Neural progenitor cell (in vitro differentiated cells): ENCODE measurements around the gene RAPGEF4. TPM values are rescaled to one million over a fixed set of nuclear protein-coding genes. Genes with fewer than 3 reads are reported as not detected.

Source experiments
- DNase-seq: peaks from one replicate; pipeline ENCODE4 v3.0.0-alpha.2; 2016; ENCODE audit warnings: low spot score
- H2AFZ ChIP-seq: fragments of 200-600 bp; sonication (generic); replicated peaks from 2 replicates; pipeline ENCODE4 v1.6.1; 2016; ENCODE audit warnings: antibody characterized with exemption
- H3F3A ChIP-seq: fragments of 200-600 bp; sonication (generic); 2 replicates; pipeline ENCODE4 v1.6.1; 2016; ENCODE audit warnings: antibody characterized with exemption, low read depth
- H3K27ac ChIP-seq: fragments of 200-600 bp; sonication (generic); 2 replicates; pipeline ENCODE4 v1.5.1; 2016; ENCODE audit warnings: mild to moderate bottlenecking
- H3K27me3 ChIP-seq: fragments of 200-600 bp; sonication (generic); 2 replicates; pipeline ENCODE4 v1.6.1; 2016; ENCODE audit warnings: mild to moderate bottlenecking, moderate library complexity
- H3K36me3 ChIP-seq: fragments of 200-600 bp; sonication (generic); 2 replicates; pipeline ENCODE4 v1.5.1; 2016
- H3K4me1 ChIP-seq: fragments of 200-600 bp; sonication (generic); 2 replicates; pipeline ENCODE4 v1.6.1; 2016; ENCODE audit warnings: mixed run types
- H3K4me2 ChIP-seq: fragments of 200-600 bp; sonication (generic); 2 replicates; pipeline ENCODE4 v1.6.1; 2016
- H3K4me3 ChIP-seq: fragments of 200-600 bp; sonication (generic); 2 replicates; pipeline ENCODE4 v1.5.1; 2016
- H3K79me2 ChIP-seq: fragments of 200-600 bp; sonication (generic); 2 replicates; pipeline ENCODE4 v1.6.1; 2016; ENCODE audit warnings: low read depth
- H3K9ac ChIP-seq: fragments of 200-600 bp; sonication (generic); 2 replicates; pipeline ENCODE4 v1.6.1; 2016
- H3K9me3 ChIP-seq: fragments of 200-600 bp; sonication (generic); 2 replicates; pipeline ENCODE4 v1.5.1; 2016; ENCODE audit warnings: low read depth
- H4K20me1 ChIP-seq: fragments of 200-600 bp; sonication (generic); 2 replicates; pipeline ENCODE4 v1.6.1; 2016; ENCODE audit warnings: low read depth
- H3K27ac Mint-ChIP-seq: 3 replicates; pipeline ENCODE4 v1.8.0; 2021; ENCODE audit warnings: mixed read lengths
- H3K27me3 Mint-ChIP-seq: 2 replicates; pipeline ENCODE4 v1.8.0; 2022; ENCODE audit warnings: low read depth, mild to moderate bottlenecking, inconsistent platforms, moderate library complexity, mixed read lengths; ENCODE audit not compliant: insufficient read depth
- H3K36me3 Mint-ChIP-seq: 3 replicates; pipeline ENCODE4 v1.8.0; 2021; ENCODE audit warnings: mixed read lengths
- H3K4me1 Mint-ChIP-seq: 3 replicates; pipeline ENCODE4 v1.8.0; 2021; ENCODE audit warnings: mixed read lengths
- H3K4me3 Mint-ChIP-seq: 3 replicates; pipeline ENCODE4 v1.8.0; 2021; ENCODE audit warnings: mild to moderate bottlenecking, moderate library complexity, mixed read lengths
- H3K9me3 Mint-ChIP-seq: 3 replicates; pipeline ENCODE4 v1.8.0; 2020; ENCODE audit warnings: mixed read lengths
- CTCF ChIP-seq: fragments of 200-600 bp; sonication (generic); IDR thresholded peaks from 2 replicates; pipeline ENCODE4 v1.5.1; 2017; ENCODE audit warnings: antibody characterized with exemption, mild to moderate bottlenecking
- EZH2 ChIP-seq: fragments of 200-600 bp; sonication (generic); IDR thresholded peaks from 2 replicates; pipeline ENCODE4 v1.6.1; 2017; ENCODE audit warnings: antibody characterized with exemption, mild to moderate bottlenecking, moderate library complexity
- EZH2phosphoT487 ChIP-seq: fragments of 200-600 bp; sonication (generic); IDR thresholded peaks from 2 replicates; pipeline ENCODE4 v1.6.1; 2017; ENCODE audit warnings: antibody characterized with exemption
- total RNA-seq: library from RNA; depleted of rRNA; stranded (reverse); fragments of >200 nt; gene quantifications from 2 replicates; pipeline ENCODE4 v1.2.3, GENCODE V29; 2015; ENCODE audit warnings: low replicate concordance

RAPGEF4 gene
- total RNA-seq, 1 donor from 2014 or later: 1.8 TPM

DNA sequence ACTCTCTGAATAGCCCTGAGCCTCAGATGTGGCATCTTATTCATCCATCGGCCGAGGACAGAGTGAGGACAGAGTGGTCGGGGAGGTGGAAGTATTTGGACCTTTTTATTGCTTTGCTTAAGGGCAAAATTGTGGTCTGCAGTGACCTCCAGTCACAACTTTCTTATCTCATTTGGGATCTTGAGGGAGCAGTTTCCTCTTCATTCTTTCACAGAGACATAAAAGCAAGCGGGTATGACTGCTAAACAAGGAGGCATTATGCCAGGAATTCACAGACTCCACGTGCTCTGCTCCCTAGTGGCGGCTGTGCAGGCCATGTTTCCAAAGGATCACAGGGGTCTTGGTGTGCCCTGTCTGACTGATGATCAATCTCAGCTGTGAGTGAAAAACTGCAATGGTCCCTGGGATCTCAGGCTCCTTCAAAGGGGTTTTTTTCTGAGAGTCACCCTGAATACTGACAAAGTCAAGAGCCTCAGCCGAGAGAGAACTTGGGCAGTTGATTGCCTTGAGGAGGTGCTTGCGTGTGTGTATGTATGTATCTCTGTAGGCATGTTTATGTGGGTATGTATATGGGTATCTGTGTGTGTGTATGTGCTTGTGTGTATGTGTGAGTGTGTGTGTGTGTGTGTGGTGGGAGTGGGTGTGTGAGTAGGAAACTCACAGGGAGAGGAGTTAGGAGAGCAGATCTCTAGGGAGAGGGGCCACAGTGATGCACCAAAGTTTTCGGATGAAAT lies 47.7 kb downstream of the RAPGEF4 start:
- H3K4me3 Mint-ChIP-seq: no peak overlapping the region
- no peaks in the 10 kb centered on the region for H3K36me3 Mint-ChIP-seq
- no peaks in the 10 kb centered on the region for H4K20me1 ChIP-seq
- H3K79me2 ChIP-seq: no peaks in the 10 kb centered on the region
- H3K27me3 ChIP-seq: no peaks in the 10 kb centered on the region
- DNase-seq: peak; percentile 13
- no peaks in the 10 kb centered on the region for H3F3A ChIP-seq
- H3K36me3 ChIP-seq: no peaks in the 10 kb centered on the region
- TF ChIP-seq CTCF: peak; percentile 15
- no peak for TF ChIP-seq EZH2phosphoT487
- TF ChIP-seq EZH2: no peak
- H3K4me3 ChIP-seq: no peak overlapping the region
- no peak overlapping the region for H3K4me2 ChIP-seq
- H3K27ac ChIP-seq: no peak overlapping the region
- no peak overlapping the region for H3K27ac Mint-ChIP-seq
- H2AFZ ChIP-seq: peak overlapping the region; percentile 22
- H3K9ac ChIP-seq: no peak overlapping the region
- H3K9me3 Mint-ChIP-seq: no peaks in the 10 kb centered on the region
- no peaks in the 10 kb centered on the region for H3K9me3 ChIP-seq
- no peaks in the 10 kb centered on the region for H3K4me1 ChIP-seq
- peaks cover 10% of the 10 kb centered on the region for H3K4me1 Mint-ChIP-seq
- H3K27me3 Mint-ChIP-seq: no peaks in the 10 kb centered on the region

DNA sequence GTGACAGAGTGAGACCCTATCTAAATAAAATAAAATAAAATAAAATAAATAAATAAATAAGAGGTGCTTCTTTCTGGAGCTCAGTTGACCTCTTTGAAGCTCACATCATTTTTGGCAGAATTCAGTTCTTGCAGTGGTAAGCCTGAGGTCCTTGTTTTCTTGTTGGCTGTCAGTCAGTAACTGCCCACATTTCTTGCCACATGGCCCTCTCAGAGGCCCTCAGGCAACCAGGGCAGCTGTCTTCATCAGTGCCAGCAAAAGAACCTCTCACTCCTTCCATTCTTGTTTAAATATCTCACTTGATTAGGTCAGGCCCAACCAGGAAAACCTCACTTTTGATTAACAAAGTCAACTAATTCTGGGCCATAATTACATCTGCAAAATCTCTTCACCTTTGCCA lies 53.2 kb downstream of the RAPGEF4 start:
- no peaks in the 10 kb centered on the region for H3K36me3 Mint-ChIP-seq
- Histone ChIP-seq H3K9me3 (no peaks in the 10 kb centered on the region), H3K36me3 (no peaks in the 10 kb centered on the region), H3K79me2 (no peaks in the 10 kb centered on the region), H2AFZ (no peak overlapping the region), H3K4me2 (no peak overlapping the region), H4K20me1 (no peaks in the 10 kb centered on the region), H3F3A (no peaks in the 10 kb centered on the region), H3K4me3 (no peak overlapping the region), H3K27ac (no peak overlapping the region), H3K27me3 (no peaks in the 10 kb centered on the region), H3K4me1 (no peaks in the 10 kb centered on the region), H3K9ac (no peak overlapping the region)
- H3K27me3 Mint-ChIP-seq: no peaks in the 10 kb centered on the region
- no peak overlapping the region for H3K4me3 Mint-ChIP-seq
- H3K9me3 Mint-ChIP-seq: no peaks in the 10 kb centered on the region
- TF ChIP-seq EZH2 (no peak), CTCF (no peak), EZH2phosphoT487 (no peak)
- no peak overlapping the region for H3K27ac Mint-ChIP-seq
- DNase-seq: no peak
- H3K4me1 Mint-ChIP-seq: no peaks in the 10 kb centered on the region

GRCh38 chr2:172790404-172790803 lies 54.8 kb downstream of the RAPGEF4 start:
- H4K20me1 ChIP-seq: no peaks in the 10 kb centered on the region
- H3K27ac ChIP-seq: no peak overlapping the region
- H2AFZ ChIP-seq: no peak overlapping the region
- no peaks in the 10 kb centered on the region for H3K9me3 Mint-ChIP-seq
- no peaks in the 10 kb centered on the region for H3K4me1 ChIP-seq
- no peaks in the 10 kb centered on the region for H3K4me1 Mint-ChIP-seq
- no peaks in the 10 kb centered on the region for H3K27me3 Mint-ChIP-seq
- H3K79me2 ChIP-seq: no peaks in the 10 kb centered on the region
- no peak overlapping the region for H3K4me3 ChIP-seq
- TF ChIP-seq CTCF (no peak), EZH2phosphoT487 (no peak), EZH2 (no peak)
- no peak overlapping the region for H3K9ac ChIP-seq
- no peak for DNase-seq
- no peak overlapping the region for H3K4me2 ChIP-seq
- no peaks in the 10 kb centered on the region for H3K36me3 Mint-ChIP-seq
- H3F3A ChIP-seq: no peaks in the 10 kb centered on the region
- H3K27me3 ChIP-seq: no peaks in the 10 kb centered on the region
- no peaks in the 10 kb centered on the region for H3K9me3 ChIP-seq
- no peak overlapping the region for H3K4me3 Mint-ChIP-seq
- H3K27ac Mint-ChIP-seq: no peak overlapping the region
- H3K36me3 ChIP-seq: no peaks in the 10 kb centered on the region
